ENCODE results near the gene ZNF516.
A peak's percentile ranks its signal among the peaks of the same experiment; 100 is the strongest.

ZNF516 gene

GRCh38 chr18:76437910-76438309 lies 57.1 kb downstream of the ZNF516 start:
- DNase-seq (ENCODE audit: low spot score) = no peak

- DNase-seq (ENCODE audit: low spot score) = no peak
These were observed 58.0 kb downstream of the ZNF516 start for GRCh38 chr18:76437011-76437410.

GRCh38 chr18:76436342-76436741 lies 58.7 kb downstream of the ZNF516 start:
- DNase-seq (ENCODE audit: low spot score) = no peak

- DNase-seq (ENCODE audit: low spot score) = no peak
These were observed 59.6 kb downstream of the ZNF516 start for GRCh38 chr18:76435316-76435989.

- DNase-seq (ENCODE audit: low spot score) = no peak
These were observed 60.6 kb downstream of the ZNF516 start for GRCh38 chr18:76434452-76434851.

DNA sequence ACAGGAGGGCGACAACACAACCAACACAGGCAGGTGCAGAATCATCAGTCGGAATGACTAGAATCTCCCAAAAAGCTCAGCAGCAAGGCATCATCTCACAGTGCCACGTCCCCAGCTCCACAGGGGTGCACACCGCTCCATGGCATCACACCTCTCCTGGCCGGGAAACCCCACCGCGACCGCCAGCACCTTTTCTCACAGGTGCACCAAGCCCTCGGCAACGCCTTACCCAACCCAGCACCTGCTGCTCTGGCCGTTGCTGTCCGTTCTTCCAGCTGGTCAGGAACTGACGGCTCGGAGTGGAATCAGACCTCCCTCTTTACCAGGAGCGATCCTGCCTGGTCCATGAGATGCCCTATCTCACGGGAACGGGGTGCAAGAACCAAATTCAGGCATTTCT lies 61.3 kb downstream of the ZNF516 start:
- no peak for DNase-seq (ENCODE audit: low spot score)

- no peak for DNase-seq (ENCODE audit: low spot score)
These were observed 61.9 kb downstream of the ZNF516 start for GRCh38 chr18:76432970-76433767.

DNA sequence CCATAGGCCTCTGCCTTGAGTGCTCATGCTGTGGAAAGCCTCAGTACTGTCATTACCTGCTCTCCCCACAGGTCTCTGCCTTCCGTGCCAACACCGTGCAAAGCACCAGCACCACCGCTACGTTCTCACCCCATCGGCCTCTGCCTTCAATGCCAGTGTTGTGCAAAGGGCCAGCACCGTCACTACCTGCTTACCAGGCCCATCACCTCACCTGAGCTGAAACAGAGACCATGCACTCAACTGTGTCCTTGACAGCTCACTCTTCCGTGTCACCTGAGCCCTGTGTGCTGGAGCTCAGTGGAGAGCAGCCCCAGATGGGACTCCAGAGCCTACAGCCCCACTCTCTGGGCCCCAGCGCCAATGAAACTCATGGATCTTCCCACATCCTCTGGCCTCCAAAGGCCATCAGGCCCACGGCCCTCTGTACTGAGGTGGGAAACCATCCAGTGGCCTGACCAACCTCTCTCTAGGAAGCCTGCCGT lies 62.7 kb downstream of the ZNF516 start:
- no peak for DNase-seq (ENCODE audit: low spot score)

DNA sequence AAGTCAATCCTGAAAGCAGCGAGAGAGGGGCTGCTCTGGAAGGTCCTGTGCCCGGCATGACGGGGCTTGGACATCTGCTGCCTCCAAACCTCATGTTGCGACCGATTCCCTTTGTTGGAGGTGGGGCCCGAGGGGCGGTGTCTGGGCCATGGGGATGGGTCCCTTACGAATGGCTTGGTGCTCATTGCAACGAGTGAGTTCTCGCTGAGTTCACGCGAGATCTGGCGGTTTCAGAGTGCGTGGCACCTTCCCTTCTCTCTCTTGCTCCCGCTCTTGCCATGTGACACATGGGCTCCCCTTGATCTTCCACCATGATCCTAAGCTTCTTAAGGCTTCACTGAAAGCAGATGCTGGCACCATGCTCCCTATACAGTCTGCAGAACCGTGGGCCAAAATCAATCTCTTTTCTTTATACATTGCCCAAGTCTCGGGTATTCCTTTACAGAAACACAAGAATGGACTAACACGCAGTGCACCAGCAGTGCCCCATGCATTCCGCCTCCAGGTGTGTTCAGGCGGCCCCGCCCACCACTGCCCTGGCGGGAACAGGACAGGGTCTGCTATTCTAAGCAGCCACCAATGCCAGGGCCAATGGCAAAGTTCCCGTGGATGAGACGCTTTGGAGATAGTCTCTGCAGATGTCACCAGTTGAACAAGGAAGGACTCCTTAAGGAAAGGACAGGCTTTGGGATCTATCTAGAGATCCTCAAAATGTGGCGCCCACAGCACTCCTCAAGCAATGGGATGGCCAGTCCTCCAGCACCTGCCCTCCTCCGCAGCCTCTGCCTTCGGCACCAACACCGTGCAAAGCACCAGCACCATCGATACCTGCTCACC lies 63.4 kb downstream of the ZNF516 start:
- DNase-seq (ENCODE audit: low spot score) = no peak

DNA sequence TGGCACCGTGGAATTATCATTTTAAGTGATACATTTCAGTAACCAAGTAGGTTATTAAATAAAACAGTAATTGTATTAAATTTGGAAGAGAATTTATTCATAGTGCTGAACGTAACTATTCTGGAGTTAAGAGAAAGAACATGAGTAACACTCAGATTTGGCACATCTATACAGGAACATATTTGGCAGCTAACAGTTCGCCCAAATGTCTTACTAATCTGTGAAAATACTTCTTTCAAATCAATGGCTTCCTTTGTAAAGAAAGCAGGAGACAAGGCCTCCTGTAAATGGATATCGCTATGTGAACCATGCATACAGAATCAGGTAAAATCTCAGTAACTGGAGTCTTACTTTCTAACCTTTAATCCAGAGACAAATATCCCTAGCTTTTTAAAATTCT lies 64.4 kb downstream of the ZNF516 start:
- no peak for DNase-seq (ENCODE audit: low spot score)

DNA sequence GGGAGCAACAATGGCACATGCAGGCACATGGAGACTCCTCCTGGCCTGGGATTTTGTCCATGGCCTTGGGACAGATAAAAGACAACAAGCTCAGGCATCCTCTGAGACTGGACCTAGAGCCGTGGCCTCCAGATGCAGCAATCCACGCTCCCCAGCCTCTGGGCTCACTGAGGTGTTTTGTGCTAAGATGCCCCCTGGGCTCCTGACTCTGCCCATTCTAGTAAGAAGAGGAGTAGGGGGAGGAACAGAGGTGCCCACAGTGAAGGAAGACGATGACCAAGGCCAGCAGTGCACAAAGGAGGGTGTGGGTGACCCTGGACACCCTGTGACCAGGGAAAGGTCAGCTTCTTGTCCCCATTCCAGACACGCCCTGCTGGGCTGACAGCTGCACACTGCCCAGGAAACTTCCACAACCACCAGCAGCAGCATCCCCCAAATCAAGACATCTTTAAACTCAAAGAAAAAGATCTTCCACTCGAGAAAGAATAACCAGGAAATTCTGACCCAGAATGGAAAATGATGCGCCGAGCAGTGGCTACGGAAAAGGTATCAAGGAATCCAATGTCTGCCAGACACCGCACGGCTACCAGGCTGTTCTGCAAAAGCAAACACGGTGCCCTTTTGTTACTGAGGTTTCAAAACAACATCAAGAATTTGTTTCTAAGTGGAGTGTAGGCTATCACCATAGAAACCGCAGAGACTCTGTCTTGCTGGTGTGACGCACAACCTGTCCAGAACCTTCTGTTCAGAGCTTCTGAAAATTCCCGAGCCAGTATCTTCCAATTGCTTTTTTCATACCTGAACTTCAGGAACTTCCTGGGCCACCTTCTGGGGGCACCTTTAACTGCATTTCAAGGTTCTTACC lies 65.5 kb downstream of the ZNF516 start:
- no peak for DNase-seq (ENCODE audit: low spot score)

DNA sequence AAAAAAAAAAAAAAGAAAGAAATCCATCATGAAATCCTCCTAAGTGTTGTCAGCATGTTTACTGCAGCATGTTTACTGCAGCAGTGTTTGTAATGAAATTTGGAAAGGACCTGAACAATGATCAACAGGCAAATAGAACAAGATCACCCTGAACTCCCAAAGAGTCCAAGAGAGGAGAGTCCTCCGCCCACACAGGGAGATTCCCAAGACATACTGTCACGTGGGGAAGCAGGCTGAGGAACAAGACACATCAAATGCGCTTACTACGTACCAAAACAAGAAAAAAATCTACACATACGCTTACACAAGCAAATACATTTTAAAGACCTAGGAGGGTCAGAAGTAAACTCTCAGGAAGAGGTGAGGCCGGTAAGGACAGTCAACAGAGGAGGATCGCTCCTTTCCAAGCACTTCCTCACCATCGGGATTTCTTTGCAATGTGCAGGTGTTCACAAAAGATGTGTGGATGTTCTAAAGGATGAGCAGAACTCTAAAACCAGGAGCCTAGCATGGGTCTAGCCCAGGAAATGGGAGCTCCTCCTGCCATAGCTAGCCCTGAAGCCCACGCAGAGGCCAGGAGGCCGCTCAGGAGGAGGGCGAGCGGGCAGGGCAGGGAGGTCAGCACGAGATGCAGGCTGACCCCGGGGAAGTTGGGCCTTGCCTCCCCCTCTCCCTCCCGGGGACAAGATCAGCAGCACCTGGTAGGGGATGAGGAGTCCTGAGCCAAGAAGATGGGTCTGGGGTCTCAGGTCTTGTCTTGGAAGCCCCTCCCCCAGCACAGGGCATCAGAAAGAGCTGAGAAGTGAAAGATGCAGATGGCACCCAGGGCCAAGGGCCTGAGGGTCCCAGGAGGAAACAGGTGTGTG lies 66.4 kb downstream of the ZNF516 start:
- no peak for DNase-seq (ENCODE audit: low spot score)

- DNase-seq (ENCODE audit: low spot score) = peak; percentile 13
These were observed 68.2 kb downstream of the ZNF516 start for GRCh38 chr18:76426737-76427305.

GRCh38 chr18:76425146-76426131 lies 69.6 kb downstream of the ZNF516 start:
- DNase-seq (ENCODE audit: low spot score) = no peak

- no peak for DNase-seq (ENCODE audit: low spot score)
These were observed 72.2 kb downstream of the ZNF516 start for GRCh38 chr18:76422838-76423237.

DNA sequence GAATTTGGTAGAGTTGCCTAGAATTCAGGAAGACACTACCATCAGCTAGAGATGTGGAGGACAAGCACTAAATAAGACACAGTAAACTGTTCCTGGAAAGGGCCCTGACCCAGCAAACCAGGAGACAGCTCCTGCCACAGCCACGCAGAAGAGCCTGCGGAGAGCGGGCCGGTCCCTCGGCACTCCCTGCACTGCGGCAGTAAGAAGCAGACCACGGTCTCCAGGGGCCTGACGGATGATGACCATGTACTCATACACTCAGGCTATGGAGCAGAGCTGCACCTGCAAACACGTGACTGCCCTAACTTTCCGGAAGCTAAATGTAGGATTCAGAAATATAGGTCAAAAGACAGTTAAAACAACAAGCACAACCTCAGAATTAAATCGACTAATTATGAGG lies 72.9 kb downstream of the ZNF516 start:
- no peak for DNase-seq (ENCODE audit: low spot score)

DNA sequence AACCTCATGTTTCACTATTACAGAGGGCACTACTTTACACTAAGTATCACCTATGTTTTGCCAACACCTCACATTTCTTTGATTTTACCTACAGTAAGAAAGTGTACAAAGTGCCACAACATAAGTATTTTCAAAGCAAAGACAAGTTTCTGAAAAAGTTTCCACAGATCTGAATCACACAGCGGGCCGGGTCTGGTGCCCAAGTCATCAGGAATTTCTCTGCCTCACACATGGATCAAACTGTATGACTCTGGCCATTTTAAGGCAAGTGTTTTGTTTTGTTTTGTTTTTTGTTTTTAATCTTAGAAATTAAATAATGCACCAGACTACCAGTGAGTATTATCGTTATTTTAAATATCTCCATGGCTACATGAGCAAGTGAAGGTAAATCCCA lies 73.4 kb downstream of the ZNF516 start:
- DNase-seq (ENCODE audit: low spot score) = no peak

DNA sequence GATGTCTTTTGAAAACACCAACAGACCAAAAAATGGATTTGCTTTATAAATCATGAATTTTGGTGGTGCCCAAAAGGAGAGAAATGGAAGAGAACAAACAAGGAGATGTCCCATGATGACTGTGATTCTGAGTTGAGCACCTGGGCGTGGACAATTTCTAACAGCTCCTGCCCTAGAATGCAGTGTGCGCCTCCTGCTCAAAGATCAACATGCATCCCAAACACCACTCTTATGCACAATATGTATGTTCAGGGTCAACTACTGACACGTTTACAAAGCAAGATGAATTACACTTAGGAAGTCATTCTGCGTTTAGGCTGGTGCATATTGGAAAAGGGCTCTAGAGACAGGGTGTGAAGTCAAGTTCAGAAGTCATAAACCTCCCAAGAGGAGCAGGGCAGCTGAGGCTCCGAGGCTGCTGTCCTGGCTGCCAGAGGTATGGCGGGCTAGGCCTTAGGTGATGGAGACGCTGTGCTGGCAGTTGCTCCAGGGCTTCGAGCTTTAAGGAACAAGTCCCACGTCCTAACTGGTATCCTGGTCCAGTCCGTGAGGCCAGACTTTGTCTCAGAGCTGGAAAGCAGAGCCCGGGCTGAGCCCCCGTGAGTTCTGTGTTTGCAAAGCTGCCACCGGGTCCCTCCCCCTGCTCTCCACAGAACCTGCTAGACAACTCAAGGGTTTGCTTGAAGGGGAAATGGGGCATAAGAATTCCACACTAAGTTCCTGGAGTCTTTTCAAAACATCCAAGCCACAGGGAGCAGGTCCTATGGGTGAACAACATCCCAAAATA lies 74.0 kb downstream of the ZNF516 start:
- DNase-seq (ENCODE audit: low spot score) = no peak
